ENCODE results near the gene IL34. TPM values are rescaled to one million over a fixed set of nuclear protein-coding genes. Genes with fewer than 3 reads are reported as not detected.

The IL34 gene
- total RNA-seq, 4 donors from 2014 or later, result 1.1 to 1.4 TPM; not detected in 2

DNA sequence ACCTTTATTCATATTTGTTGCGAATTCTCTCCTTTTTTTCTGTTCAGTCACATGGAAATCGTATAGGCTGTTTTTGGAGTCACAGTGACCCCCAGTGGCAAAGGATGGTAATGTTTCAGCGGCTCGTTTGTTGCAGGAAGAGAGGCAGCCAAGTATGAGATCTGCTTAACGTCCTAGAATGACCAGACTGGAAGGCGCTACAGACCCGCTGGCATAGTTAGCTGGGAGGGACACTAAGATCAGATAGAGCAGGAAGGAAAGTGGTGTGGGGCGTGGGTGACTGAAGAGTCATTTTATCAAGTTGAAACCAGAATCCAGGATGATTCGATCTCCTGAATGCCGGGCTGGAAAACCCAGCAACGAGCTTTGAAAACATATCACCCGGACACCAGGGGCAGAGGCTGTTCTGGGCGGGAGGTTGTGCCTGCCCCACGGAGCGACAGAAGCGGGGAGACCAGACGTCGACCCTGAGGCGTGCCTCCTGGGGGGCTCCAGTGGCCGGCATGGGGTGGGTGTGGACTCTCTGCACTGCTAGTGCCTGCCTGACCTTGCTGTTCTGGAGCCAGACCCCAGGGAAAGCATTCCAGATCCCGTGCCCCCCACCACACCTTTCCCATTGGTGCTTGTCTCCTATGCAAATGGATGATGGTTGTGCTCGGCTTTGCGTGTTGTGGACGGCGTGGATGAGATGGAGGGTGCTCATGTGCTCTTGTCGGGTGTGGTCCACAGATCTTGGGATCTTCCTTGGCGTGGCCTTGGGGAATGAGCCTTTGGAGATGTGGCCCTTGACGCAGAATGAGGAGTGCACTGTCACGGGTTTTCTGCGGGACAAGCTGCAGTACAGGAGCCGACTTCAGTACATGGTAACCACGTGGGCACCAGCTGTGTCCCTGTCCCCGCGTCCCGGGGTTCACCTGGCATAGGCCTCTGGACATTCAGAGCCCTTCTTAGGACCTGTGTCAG is 7.7 kb downstream of the IL34 start:
- DNase-seq, result peak; percentile 87
- in situ Hi-C loops (cut with MboI; ENCODE audit: low pct_ligation_motif_present in 1 of 4, low pct_unique_long_range_greater_than_20kb in 1 of 4, low sequenced_read_pairs in 3 of 4), result loop anchor here (10.0 to 25.0 kb wide), 4 partner anchors 119 to 292 kb away; partner anchors contain the start of genes COG4 (in 1 of the 4) and SF3B3 (in 1 of the 4)

DNA sequence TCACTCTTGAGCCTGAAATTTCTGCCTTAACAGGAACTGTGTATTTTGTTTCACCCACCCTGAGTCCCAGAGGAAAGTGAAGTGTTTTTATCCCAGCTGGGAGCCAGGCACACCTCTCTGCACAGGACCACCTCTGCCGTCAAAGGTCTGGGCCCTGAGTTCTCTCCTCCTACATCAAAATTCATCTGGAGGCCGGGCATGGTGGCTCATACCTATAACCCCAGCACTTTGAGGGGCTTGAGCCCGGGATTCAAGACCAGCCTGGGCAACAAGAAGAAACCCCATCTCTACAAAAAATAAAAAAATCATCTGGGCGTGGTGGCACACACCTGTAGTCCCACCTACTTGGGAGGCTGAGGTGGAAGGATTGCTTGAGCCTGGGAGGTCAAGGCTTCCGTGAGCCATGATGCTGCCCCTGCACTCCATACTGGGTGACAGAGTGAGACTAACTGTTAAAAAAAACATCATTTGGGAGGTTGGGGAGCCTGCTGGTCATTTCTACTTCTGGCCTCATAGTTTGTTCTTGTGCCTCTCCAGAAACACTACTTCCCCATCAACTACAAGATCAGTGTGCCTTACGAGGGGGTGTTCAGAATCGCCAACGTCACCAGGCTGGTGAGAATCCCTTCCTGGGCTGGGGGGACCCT is 9.8 kb downstream of the IL34 start:
- DNase-seq, result no peak
- in situ Hi-C loops (cut with MboI; ENCODE audit: low pct_ligation_motif_present in 1 of 4, low pct_unique_long_range_greater_than_20kb in 1 of 4, low sequenced_read_pairs in 3 of 4) (loop anchor here (10.0 to 25.0 kb wide), 4 partner anchors 121 to 294 kb away; partner anchors contain the start of genes COG4 (in 1 of the 4) and SF3B3 (in 1 of the 4)), intact Hi-C loops (cut with DNase I; ENCODE audit: low total_unique reads) (loop anchor here (10.0 kb wide), 2 partner anchors 91 to 291 kb away; no protein-coding TSS in a partner anchor)
- Histone ChIP-seq H3K4me1 (peaks cover 0 to 10% (median 4%) of the 10 kb centered on the region in 4 donors), H3K27ac (no peak overlapping the region), H3K4me3 (no peak overlapping the region), H3K9me3 (no peaks in the 10 kb centered on the region), H3K27me3 (no peaks in the 10 kb centered on the region), H3K36me3 (no peaks in the 10 kb centered on the region)
- WGBS, 2 donors (ENCODE audit: low coverage in 1 of 2), result 84% methylated on average over 8 of the region's 8 CpGs; no CpG with 5 or more reads in 1 of the 2 donors
- TF ChIP-seq, protein P1, sequence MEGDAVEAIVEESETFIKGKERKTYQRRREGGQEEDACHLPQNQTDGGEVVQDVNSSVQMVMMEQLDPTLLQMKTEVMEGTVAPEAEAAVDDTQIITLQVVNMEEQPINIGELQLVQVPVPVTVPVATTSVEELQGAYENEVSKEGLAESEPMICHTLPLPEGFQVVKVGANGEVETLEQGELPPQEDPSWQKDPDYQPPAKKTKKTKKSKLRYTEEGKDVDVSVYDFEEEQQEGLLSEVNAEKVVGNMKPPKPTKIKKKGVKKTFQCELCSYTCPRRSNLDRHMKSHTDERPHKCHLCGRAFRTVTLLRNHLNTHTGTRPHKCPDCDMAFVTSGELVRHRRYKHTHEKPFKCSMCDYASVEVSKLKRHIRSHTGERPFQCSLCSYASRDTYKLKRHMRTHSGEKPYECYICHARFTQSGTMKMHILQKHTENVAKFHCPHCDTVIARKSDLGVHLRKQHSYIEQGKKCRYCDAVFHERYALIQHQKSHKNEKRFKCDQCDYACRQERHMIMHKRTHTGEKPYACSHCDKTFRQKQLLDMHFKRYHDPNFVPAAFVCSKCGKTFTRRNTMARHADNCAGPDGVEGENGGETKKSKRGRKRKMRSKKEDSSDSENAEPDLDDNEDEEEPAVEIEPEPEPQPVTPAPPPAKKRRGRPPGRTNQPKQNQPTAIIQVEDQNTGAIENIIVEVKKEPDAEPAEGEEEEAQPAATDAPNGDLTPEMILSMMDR (IDR thresholded peaks at IDR 0.05), result no peak
- no peak for TF ChIP-seq POLR2A (IDR thresholded peaks at IDR 0.05)
- no peak for TF ChIP-seq POLR2AphosphoS5 (IDR thresholded peaks at IDR 0.05)
- no peak for TF ChIP-seq EP300 (IDR thresholded peaks at IDR 0.05; ENCODE audit: low read depth)

More for the DNA sequence above, 7.7 kb downstream of the IL34 start:
- Histone ChIP-seq H3K27me3 (no peaks in the 10 kb centered on the region), H3K4me3 (peak overlapping the region in 1 of 4 donors; percentile 37), H3K9me3 (no peaks in the 10 kb centered on the region), H3K27ac (peak overlapping the region in 3 of 4 donors; percentile 13 to 55 (median 30)), H3K4me1 (peaks cover 0 to 10% (median 4%) of the 10 kb centered on the region in 4 donors), H3K36me3 (no peaks in the 10 kb centered on the region)
- TF ChIP-seq, protein P1 (IDR thresholded peaks at IDR 0.05), result peak; percentile 87 to 98 (median 92)
- TF ChIP-seq EP300 (IDR thresholded peaks at IDR 0.05; ENCODE audit: low read depth) (no peak), POLR2A (IDR thresholded peaks at IDR 0.05) (no peak), POLR2AphosphoS5 (IDR thresholded peaks at IDR 0.05) (peak; percentile 24 to 71 (median 37))
- intact Hi-C loops (cut with DNase I; ENCODE audit: low total_unique reads), result loop anchor here (2.0 to 10.0 kb wide), 3 partner anchors 89 to 289 kb away; no protein-coding TSS in a partner anchor
- WGBS, 2 donors (ENCODE audit: low coverage in 1 of 2), result 0 to 37% methylated on average over 6 to 34 of the region's 35 CpGs

DNA sequence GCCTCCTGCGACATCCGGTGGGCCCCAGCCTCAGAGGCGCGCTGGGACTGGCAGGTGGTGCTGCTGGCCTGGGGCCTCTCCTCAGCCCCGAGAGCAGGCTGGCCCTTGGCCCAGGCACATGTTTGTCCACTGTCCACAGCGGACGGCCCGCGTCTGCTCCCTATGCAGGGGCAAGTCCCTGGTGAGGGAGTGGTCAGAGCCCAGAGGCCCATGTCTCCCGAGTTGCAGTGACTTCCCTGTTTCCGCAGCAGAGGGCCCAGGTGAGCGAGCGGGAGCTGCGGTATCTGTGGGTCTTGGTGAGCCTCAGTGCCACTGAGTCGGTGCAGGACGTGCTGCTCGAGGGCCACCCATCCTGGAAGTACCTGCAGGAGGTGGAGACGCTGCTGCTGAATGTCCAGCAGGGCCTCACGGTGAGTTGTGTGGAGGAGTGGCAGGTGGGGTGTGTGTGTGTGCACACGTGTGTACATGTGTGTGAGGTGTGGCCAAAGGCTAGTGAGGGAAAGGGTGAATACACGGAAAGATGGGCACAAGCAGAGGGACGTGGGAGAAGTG is 10.4 kb downstream of the IL34 start:
- in situ Hi-C loops (cut with MboI; ENCODE audit: low pct_ligation_motif_present in 1 of 4, low pct_unique_long_range_greater_than_20kb in 1 of 4, low sequenced_read_pairs in 3 of 4), result loop anchor here (10.0 to 25.0 kb wide), 4 partner anchors 122 to 294 kb away; partner anchors contain the start of genes COG4 (in 1 of the 4) and SF3B3 (in 1 of the 4)
- no peak for TF ChIP-seq EP300 (IDR thresholded peaks at IDR 0.05; ENCODE audit: low read depth)
- TF ChIP-seq, protein P1 (IDR thresholded peaks at IDR 0.05), result no peak
- no peak for TF ChIP-seq POLR2A (IDR thresholded peaks at IDR 0.05)

More for the DNA sequence above, 10.4 kb downstream of the IL34 start:
- DNase-seq, result no peak
- H3K27me3 ChIP-seq, result no peaks in the 10 kb centered on the region
- no peak overlapping the region for H3K4me3 ChIP-seq
- intact Hi-C loops (cut with DNase I; ENCODE audit: low total_unique reads), result loop anchor here (10.0 kb wide), 2 partner anchors 92 to 292 kb away; no protein-coding TSS in a partner anchor
- no peaks in the 10 kb centered on the region for H3K36me3 ChIP-seq
- 66 to 75% methylated on average over 4 to 20 of the region's 22 CpGs for WGBS, 2 donors (ENCODE audit: low coverage in 1 of 2)
- H3K9me3 ChIP-seq, result no peaks in the 10 kb centered on the region
- H3K4me1 ChIP-seq, result peaks cover 0 to 10% (median 4%) of the 10 kb centered on the region in 4 donors
- no peak overlapping the region for H3K27ac ChIP-seq

Data from transverse colon (tissue), 4 donors.